ENCODE data around the gene TECPR2. TPM values are rescaled to one million over a fixed set of nuclear protein-coding genes. Genes with fewer than 3 reads are reported as not detected.

TECPR2 gene
- total RNA-seq, 1 donor from 2014 or later = 27.0 TPM

DNA sequence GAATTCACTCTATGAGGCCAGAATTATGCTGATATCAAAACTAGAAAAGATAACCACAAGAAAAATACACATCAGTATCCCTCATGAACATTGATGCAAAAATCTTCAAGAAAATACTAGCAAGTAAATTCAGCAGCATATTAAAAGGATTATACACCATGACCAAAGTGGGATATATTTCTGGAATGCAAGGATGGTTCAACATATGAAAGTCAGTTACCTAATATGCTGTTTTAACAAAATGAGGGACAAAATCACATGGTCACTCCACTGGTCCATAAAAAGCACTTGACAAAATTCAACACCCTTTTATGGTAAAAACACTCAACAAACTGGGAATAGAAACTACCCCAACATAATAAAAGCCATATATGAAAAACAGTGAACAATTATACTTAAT lies 40.3 kb downstream of the TECPR2 start:
- no peaks in the 10 kb centered on the region for H3K27me3 Mint-ChIP-seq (ENCODE audit: low read depth)
- no peaks in the 10 kb centered on the region for H3K4me1 Mint-ChIP-seq
- H3K27ac Mint-ChIP-seq (ENCODE audit: unreplicated experiment) = no peak overlapping the region

GRCh38 chr14:102407258-102407657 lies 44.5 kb downstream of the TECPR2 start:
- peaks cover 12% of the 10 kb centered on the region for H3K9me3 Mint-ChIP-seq
- no peak overlapping the region for H3K27ac Mint-ChIP-seq (ENCODE audit: unreplicated experiment)
- no peaks in the 10 kb centered on the region for H3K4me1 Mint-ChIP-seq
- peaks cover 23% of the 10 kb centered on the region for H3K36me3 Mint-ChIP-seq (ENCODE audit: low read depth)
- H3K27me3 Mint-ChIP-seq (ENCODE audit: low read depth) = no peaks in the 10 kb centered on the region
- no peak for DNase-seq (ENCODE audit: low read depth, low spot score)
- H3K4me3 Mint-ChIP-seq = no peak overlapping the region
- TF ChIP-seq, protein P1, sequence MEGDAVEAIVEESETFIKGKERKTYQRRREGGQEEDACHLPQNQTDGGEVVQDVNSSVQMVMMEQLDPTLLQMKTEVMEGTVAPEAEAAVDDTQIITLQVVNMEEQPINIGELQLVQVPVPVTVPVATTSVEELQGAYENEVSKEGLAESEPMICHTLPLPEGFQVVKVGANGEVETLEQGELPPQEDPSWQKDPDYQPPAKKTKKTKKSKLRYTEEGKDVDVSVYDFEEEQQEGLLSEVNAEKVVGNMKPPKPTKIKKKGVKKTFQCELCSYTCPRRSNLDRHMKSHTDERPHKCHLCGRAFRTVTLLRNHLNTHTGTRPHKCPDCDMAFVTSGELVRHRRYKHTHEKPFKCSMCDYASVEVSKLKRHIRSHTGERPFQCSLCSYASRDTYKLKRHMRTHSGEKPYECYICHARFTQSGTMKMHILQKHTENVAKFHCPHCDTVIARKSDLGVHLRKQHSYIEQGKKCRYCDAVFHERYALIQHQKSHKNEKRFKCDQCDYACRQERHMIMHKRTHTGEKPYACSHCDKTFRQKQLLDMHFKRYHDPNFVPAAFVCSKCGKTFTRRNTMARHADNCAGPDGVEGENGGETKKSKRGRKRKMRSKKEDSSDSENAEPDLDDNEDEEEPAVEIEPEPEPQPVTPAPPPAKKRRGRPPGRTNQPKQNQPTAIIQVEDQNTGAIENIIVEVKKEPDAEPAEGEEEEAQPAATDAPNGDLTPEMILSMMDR (conservative IDR thresholded peaks at IDR 0.05) = no peak

More for the DNA sequence above, 40.3 kb downstream of the TECPR2 start:
- Mint-ChIP-seq H3K9me3 (peaks cover 20% of the 10 kb centered on the region), H3K4me3 (no peak overlapping the region), H3K36me3 (ENCODE audit: low read depth) (peaks cover 49% of the 10 kb centered on the region)
- no peak for DNase-seq (ENCODE audit: low read depth, low spot score)
- TF ChIP-seq, protein P1 (conservative IDR thresholded peaks at IDR 0.05) = no peak

- no peak overlapping the region for H3K4me3 Mint-ChIP-seq
- TF ChIP-seq, protein P1 (conservative IDR thresholded peaks at IDR 0.05) = no peak
- H3K27me3 Mint-ChIP-seq (ENCODE audit: low read depth) = no peaks in the 10 kb centered on the region
- peaks cover 9% of the 10 kb centered on the region for H3K36me3 Mint-ChIP-seq (ENCODE audit: low read depth)
- no peak for DNase-seq (ENCODE audit: low read depth, low spot score)
- no peak overlapping the region for H3K27ac Mint-ChIP-seq (ENCODE audit: unreplicated experiment)
- no peaks in the 10 kb centered on the region for H3K4me1 Mint-ChIP-seq
- no peaks in the 10 kb centered on the region for H3K9me3 Mint-ChIP-seq
Observed at GRCh38 chr14:102408724-102409123, 46.0 kb downstream of the TECPR2 start.

DNA sequence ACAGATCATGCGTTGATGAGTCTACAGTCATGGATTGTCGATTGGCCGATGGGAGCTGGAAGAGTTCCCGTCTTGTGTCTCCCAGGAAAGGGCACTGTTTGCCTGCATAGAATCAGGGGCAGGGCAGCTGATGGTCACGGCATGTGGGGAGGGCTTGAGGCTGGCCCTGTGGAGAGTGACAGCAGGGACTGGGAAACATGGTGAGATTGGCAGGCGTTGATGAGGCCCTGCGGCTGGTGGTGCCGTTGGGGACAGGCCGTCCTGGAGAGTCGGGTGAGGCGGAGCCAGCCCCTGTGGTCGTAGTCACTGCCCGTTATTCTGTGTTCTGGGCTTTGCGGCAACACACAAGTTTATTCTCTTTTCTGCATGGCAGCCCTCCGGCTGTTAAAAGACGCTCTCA lies 52.9 kb downstream of the TECPR2 start:
- peaks cover 12% of the 10 kb centered on the region for H3K4me1 Mint-ChIP-seq
- no peaks in the 10 kb centered on the region for H3K9me3 Mint-ChIP-seq

DNA sequence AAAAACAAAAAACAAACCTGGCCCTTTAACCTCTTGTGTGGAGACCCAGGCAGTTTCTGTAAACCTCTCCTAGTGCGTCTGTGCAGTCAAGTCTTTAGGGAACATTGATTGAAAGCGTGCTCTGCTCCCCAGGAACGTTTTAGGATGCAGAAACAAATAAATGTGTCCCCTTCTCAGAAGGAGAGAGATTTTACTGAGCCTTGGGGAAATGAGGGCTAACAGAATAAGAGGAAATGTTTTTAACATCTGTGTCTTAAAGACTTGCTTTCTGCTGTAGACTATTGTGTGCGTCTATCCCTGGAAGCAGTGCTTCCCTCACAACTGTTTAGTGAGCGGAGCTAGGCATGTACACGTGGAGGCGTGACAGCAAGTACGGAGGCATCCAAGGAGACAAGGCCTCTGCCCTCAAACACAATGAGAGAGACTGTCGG lies 54.3 kb downstream of the TECPR2 start:
- Mint-ChIP-seq H3K9me3 (no peaks in the 10 kb centered on the region), H3K4me1 (peaks cover 12% of the 10 kb centered on the region), H3K4me3 (no peak overlapping the region), H3K27ac (ENCODE audit: unreplicated experiment) (peak overlapping the region; percentile 24), H3K27me3 (ENCODE audit: low read depth) (no peaks in the 10 kb centered on the region), H3K36me3 (ENCODE audit: low read depth) (peaks cover 4% of the 10 kb centered on the region)
- DNase-seq (ENCODE audit: low read depth, low spot score) = no peak
- TF ChIP-seq, protein P1 (conservative IDR thresholded peaks at IDR 0.05) = no peak

More for the DNA sequence above, 52.9 kb downstream of the TECPR2 start:
- no peak for DNase-seq (ENCODE audit: low read depth, low spot score)
- no peak overlapping the region for H3K4me3 Mint-ChIP-seq
- H3K27me3 Mint-ChIP-seq (ENCODE audit: low read depth) = no peaks in the 10 kb centered on the region
- TF ChIP-seq, protein P1 (conservative IDR thresholded peaks at IDR 0.05) = no peak
- H3K27ac Mint-ChIP-seq (ENCODE audit: unreplicated experiment) = no peak overlapping the region
- H3K36me3 Mint-ChIP-seq (ENCODE audit: low read depth) = peaks cover 4% of the 10 kb centered on the region
